Peyer's patch (tissue), 4 donors: ENCODE measurements around the gene EFNA1.
"Not testable (repeated sequence)": the region's sequence is repeated elsewhere in the genome, so short reads cannot be mapped to it uniquely, and the experiment has no call there.

Experiments used
- POLR2A ChIP-seq, 2 donors: fragments of 450-650 bp; IDR thresholded peaks; one replicate each; pipeline ENCODE4 v1.5.1; 2017; ENCODE audit warnings: antibody characterized with exemption in 2 of 2, mild to moderate bottlenecking in 2 of 2, moderate library complexity in 2 of 2
- TF ChIP-seq, protein P1 (sequence below), 6 experiments: fragments of 450-650 bp in 4 of 6; fragments of 200-600 bp in 2 of 6; sonication (generic) in 1 of 6; IDR thresholded peaks; one replicate each; pipeline ENCODE4 v1.5.1; 2017 to 2019; ENCODE audit warnings: antibody characterized with exemption in 6 of 6, mild to moderate bottlenecking in 3 of 6, moderate library complexity in 1 of 6

DNA sequence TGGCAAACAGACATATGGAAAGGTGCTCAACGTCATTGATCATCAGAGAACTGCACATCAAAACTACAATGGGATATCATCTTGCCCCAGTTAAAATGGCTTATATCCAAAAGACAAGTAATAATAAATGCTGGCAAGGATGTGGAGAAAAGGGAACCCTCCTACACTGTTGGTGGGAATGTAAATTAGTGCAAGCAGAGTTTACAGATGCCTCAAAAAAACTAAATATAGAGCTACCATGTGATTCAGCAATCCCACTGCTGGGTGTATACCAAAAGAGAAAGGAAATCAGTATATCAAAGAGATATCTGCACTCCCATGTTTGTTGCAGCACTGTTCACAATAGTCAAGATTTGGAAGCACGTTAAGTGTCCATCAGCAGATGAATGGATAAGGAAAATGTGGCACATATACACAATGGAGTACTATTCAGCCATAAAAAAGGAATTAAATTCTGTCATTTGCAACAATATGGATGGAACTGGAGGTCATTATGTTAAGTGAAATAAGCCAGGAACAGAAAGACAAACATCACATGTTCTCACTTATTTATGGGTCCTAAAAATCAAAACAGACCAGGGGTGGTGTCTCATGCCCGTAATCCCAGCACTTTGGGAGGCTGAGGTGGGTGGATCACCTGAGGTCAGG is 28.4 kb downstream of the EFNA1 start:
- TF ChIP-seq POLR2A (IDR thresholded peaks at IDR 0.05), result not testable (repeated sequence)
- TF ChIP-seq, protein P1, sequence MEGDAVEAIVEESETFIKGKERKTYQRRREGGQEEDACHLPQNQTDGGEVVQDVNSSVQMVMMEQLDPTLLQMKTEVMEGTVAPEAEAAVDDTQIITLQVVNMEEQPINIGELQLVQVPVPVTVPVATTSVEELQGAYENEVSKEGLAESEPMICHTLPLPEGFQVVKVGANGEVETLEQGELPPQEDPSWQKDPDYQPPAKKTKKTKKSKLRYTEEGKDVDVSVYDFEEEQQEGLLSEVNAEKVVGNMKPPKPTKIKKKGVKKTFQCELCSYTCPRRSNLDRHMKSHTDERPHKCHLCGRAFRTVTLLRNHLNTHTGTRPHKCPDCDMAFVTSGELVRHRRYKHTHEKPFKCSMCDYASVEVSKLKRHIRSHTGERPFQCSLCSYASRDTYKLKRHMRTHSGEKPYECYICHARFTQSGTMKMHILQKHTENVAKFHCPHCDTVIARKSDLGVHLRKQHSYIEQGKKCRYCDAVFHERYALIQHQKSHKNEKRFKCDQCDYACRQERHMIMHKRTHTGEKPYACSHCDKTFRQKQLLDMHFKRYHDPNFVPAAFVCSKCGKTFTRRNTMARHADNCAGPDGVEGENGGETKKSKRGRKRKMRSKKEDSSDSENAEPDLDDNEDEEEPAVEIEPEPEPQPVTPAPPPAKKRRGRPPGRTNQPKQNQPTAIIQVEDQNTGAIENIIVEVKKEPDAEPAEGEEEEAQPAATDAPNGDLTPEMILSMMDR (IDR thresholded peaks at IDR 0.05), result not testable (repeated sequence)
